B cell (primary cell): ENCODE measurements around the gene CELA1.

Source experiments
- CTCF ChIP-seq: fragments of 200-600 bp; IDR thresholded peaks from one replicate; pipeline ENCODE4 v1.8.0; 2022; ENCODE audit warnings: antibody characterized with exemption, mild to moderate bottlenecking
- EZH2 ChIP-seq: IDR thresholded peaks from 2 replicates; pipeline ENCODE4 v1.6.1; 2012; ENCODE audit warnings: borderline replicate concordance, low read depth, mild to moderate bottlenecking, moderate library complexity, low read length; ENCODE audit not compliant: insufficient read depth, poor library complexity, severe bottlenecking

GRCh38 chr12:51370667-51371066 is 24.2 kb upstream of the CELA1 start:
- TF ChIP-seq CTCF = no peak
- no peak for TF ChIP-seq EZH2
